Activated T-helper 17 cell treated with anti-CD3 and anti-CD28 coated beads, Interleukin-2, amount 50 U/mL, for 72 hours (primary cell): ENCODE results near the gene RAF1. TPM values are rescaled to one million over a fixed set of nuclear protein-coding genes. Genes with fewer than 3 reads are reported as not detected.
"Not testable (repeated sequence)": the region's sequence is repeated elsewhere in the genome, so short reads cannot be mapped to it uniquely, and the experiment has no call there.

Experiments
- ATAC-seq: fragments of 150-1000 bp; cut with Tn5 transposase; replicated peaks from 2 replicates; pipeline ENCODE4 v1.10.0; 2021; ENCODE audit warnings: mild to moderate bottlenecking, moderate library complexity
- H3K27ac Mint-ChIP-seq: one replicate; pipeline ENCODE4 v1.8.0; 2022; ENCODE audit warnings: mixed read lengths
- H3K27me3 Mint-ChIP-seq: one replicate; pipeline ENCODE4 v1.8.0; 2022; ENCODE audit warnings: mixed read lengths
- H3K36me3 Mint-ChIP-seq: one replicate; pipeline ENCODE4 v1.8.0; 2022; ENCODE audit warnings: low read depth, mild to moderate bottlenecking, mixed read lengths
- H3K4me1 Mint-ChIP-seq: one replicate; pipeline ENCODE4 v1.8.0; 2022; ENCODE audit warnings: mixed read lengths
- H3K4me3 Mint-ChIP-seq: one replicate; pipeline ENCODE4 v1.8.0; 2022; ENCODE audit warnings: mild to moderate bottlenecking, mixed read lengths
- H3K9me3 Mint-ChIP-seq: one replicate; pipeline ENCODE4 v1.8.0; 2022; ENCODE audit warnings: mixed read lengths
- total RNA-seq, 2 donors: library from RNA; stranded (reverse); gene quantifications; one replicate each; pipeline ENCODE4 v1.2.3, GENCODE V29; 2022

The RAF1 gene
- total RNA-seq, 2 donors from 2014 or later, result 91.5 to 97.3 TPM

DNA sequence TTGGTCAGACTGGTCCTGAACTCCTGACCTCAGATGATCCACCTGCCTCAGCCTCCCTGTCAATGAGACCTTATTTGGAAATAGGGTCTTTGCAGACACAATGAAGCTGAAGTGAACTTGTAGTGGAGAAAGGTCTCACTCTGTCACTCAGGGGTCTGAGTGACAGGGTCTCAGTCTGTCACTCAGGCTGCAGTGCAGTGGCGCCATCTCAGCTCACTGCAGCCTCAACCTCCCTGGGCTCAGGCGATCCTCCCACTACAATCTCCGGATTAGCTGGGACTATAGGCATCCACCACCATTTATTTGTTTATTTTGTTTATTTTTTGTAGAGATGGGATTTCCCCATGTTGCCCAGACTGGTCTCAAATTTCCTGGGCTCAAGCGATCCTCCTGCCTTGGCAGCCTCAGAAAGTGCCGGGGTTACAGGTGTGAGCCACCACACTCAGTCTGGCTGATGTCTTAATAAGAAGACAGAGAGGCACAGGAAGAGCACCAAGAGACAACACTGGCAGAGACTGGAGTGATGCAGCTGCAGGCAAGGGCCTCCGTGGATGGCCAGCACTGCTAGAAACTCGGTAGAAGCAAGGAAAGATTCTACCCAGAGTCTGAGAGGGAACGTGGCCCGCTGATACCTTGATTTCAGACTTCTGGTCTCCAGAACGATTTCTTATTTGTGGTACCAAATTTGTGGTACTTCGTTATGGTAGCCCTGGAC is 26.2 kb upstream of the RAF1 start:
- no peaks in the 10 kb centered on the region for H3K4me1 Mint-ChIP-seq
- ATAC-seq, result no peak
- H3K4me3 Mint-ChIP-seq, result no peak overlapping the region

DNA sequence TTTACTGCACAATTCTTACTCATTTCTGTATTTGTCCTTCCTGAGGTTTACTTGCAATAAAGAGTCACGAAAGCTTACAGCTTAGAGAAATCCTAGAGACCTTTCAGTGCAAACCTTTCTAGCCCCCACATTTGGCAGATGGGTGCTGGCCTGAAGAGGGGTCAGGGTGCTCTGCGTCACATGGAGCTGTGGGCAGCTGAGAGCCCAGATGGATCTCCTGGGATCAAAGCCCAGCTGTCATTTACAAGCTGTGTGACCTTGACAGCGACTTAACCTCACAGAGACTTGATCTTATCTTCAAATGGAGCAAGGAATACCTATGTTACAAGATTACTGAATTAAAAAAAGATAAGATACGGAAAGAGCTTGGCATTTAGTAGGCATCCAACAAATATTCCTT is 24.0 kb upstream of the RAF1 start:
- Mint-ChIP-seq H3K9me3 (no peaks in the 10 kb centered on the region), H3K4me1 (no peaks in the 10 kb centered on the region), H3K36me3 (no peaks in the 10 kb centered on the region), H3K27ac (no peak overlapping the region), H3K27me3 (no peaks in the 10 kb centered on the region), H3K4me3 (no peak overlapping the region)
- ATAC-seq, result no peak

More for the DNA sequence above, 26.2 kb upstream of the RAF1 start:
- Mint-ChIP-seq H3K9me3 (no peaks in the 10 kb centered on the region), H3K36me3 (no peaks in the 10 kb centered on the region), H3K27ac (no peak overlapping the region), H3K27me3 (no peaks in the 10 kb centered on the region)

DNA sequence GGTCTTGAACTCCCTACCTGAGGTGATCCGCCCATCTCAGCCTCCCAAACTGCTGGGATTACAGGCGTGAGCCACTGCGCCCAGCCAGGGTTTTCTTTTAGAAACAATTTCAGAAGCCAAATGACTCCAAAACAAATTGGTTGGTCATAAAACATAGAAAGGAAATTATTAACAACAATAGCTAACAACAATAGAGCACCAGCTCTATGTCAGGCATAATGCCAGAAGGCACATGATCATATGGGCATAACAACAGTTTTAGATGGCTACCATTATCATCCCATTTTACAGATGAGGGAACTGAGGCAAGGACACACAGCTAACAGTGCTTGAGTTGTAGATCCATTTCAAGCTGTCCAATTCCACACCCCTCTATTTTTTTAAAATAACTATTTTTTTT is 22.2 kb upstream of the RAF1 start:
- H3K4me3 Mint-ChIP-seq, result no peak overlapping the region
- no peak overlapping the region for H3K27ac Mint-ChIP-seq
- H3K36me3 Mint-ChIP-seq, result no peaks in the 10 kb centered on the region
- no peak for ATAC-seq
- no peaks in the 10 kb centered on the region for H3K9me3 Mint-ChIP-seq
- no peaks in the 10 kb centered on the region for H3K4me1 Mint-ChIP-seq
- no peaks in the 10 kb centered on the region for H3K27me3 Mint-ChIP-seq

DNA sequence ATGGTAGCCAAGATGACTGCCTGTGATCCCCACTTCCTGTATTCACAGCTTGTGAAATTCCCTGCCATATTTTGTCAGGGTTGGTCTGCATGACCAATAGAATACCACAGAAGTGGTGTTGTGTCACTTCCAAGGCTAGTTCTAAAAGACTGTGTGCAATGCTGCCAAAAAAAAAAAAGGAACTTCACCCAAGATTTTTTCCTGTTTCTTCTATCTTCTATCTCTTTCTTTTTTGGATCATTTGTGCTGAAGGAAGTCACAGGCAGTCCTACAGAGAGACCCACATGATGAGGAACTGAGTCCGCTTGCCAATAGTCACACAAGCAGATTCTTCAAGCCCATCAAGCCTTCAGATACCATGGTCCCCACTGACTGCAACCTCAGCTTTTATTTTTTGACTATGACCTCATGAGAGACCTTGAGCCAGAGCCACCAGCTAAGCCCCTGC is 18.1 kb upstream of the RAF1 start:
- no peaks in the 10 kb centered on the region for H3K9me3 Mint-ChIP-seq
- no peaks in the 10 kb centered on the region for H3K4me1 Mint-ChIP-seq
- H3K36me3 Mint-ChIP-seq, result no peaks in the 10 kb centered on the region
- no peak overlapping the region for H3K27ac Mint-ChIP-seq
- no peaks in the 10 kb centered on the region for H3K27me3 Mint-ChIP-seq
- H3K4me3 Mint-ChIP-seq, result no peak overlapping the region
- ATAC-seq, result peak; percentile 48

DNA sequence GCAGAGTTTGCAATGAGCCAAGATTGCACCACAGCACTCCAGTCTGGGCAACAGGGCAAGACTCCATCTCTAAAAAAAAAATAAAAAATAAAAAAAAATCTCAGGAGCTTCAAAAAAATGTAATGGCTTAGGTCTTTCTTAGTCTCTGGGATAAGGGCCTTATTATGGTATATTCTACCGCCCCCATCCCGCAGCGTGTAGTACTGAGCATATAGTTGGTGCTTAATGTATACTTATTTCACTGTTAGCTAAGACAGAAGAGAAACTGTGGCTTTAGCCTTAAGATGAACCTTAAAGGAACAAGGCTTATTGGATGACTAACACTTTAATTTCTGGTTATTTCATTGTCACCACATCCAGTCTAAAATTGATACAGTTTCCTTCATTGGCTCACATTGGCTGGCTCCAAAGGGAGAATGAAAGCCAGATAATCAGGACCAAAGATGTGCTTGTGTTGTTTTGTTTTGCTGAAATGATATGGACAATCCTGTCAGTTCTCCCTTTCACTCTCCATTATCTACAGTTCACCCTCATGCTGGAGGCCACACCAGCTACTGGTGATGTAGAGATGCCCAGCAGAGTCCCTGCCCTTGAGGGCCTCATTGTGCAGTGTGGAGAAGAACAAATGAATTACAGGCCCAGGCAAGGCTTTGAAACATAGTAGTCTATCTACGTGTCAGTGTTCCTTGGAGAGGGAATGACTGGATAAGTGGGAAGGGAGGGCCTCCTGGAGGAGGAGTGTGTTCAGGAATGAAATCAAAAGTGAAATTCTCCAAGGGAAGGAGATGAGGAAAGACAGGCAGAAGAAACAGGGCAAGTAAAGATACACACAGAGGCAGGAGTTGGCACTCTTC is 17.4 kb upstream of the RAF1 start:
- H3K36me3 Mint-ChIP-seq, result no peaks in the 10 kb centered on the region
- no peaks in the 10 kb centered on the region for H3K4me1 Mint-ChIP-seq
- no peaks in the 10 kb centered on the region for H3K9me3 Mint-ChIP-seq
- H3K4me3 Mint-ChIP-seq, result no peak overlapping the region
- H3K27me3 Mint-ChIP-seq, result no peaks in the 10 kb centered on the region
- ATAC-seq, result no peak
- no peak overlapping the region for H3K27ac Mint-ChIP-seq

DNA sequence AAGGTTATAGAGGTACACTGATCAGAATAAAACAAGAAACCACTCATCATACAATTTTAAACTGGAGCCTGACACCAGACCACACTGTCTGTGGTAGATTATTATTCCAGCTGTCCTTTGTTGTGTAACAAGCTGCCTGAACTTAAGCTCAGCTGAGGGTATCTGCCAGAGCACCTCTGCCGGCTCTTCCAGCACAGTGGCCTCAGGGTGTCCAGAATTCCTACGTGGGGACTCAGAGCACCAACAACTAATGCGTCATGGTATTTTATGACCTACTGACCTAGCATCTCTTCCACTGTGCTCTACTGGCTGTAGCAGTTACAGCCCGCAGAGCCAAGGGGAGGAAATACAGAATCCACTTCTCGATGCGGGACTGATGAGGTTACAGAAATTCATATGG is 15.6 kb upstream of the RAF1 start:
- H3K4me1 Mint-ChIP-seq, result no peaks in the 10 kb centered on the region
- no peaks in the 10 kb centered on the region for H3K36me3 Mint-ChIP-seq
- no peak for ATAC-seq

DNA sequence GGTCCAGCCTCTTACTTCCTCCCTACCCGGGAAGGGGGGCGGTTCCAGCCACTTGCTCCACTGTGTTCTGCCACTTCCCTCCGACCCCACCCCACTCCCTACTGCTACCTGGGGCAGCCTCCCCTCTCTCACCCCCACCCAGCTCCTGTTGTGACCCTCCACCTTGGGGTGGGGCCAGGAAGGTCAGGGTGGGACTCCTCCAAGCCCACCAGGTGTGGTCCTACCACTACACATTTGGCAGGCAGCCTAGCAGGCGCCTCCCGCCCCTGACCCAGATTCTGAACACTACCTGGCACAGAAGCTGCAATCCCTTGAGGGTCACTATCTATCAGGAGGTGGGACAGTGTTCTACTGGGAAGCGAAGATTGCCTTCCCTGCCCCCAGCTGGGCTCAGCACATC is 13.7 kb upstream of the RAF1 start:
- no peak overlapping the region for H3K4me3 Mint-ChIP-seq
- H3K36me3 Mint-ChIP-seq, result no peaks in the 10 kb centered on the region
- no peaks in the 10 kb centered on the region for H3K9me3 Mint-ChIP-seq
- no peaks in the 10 kb centered on the region for H3K4me1 Mint-ChIP-seq
- no peak for ATAC-seq
- H3K27ac Mint-ChIP-seq, result no peak overlapping the region
- H3K27me3 Mint-ChIP-seq, result no peaks in the 10 kb centered on the region

More for the DNA sequence above, 15.6 kb upstream of the RAF1 start:
- Mint-ChIP-seq H3K27ac (no peak overlapping the region), H3K27me3 (no peaks in the 10 kb centered on the region), H3K9me3 (no peaks in the 10 kb centered on the region), H3K4me3 (no peak overlapping the region)

DNA sequence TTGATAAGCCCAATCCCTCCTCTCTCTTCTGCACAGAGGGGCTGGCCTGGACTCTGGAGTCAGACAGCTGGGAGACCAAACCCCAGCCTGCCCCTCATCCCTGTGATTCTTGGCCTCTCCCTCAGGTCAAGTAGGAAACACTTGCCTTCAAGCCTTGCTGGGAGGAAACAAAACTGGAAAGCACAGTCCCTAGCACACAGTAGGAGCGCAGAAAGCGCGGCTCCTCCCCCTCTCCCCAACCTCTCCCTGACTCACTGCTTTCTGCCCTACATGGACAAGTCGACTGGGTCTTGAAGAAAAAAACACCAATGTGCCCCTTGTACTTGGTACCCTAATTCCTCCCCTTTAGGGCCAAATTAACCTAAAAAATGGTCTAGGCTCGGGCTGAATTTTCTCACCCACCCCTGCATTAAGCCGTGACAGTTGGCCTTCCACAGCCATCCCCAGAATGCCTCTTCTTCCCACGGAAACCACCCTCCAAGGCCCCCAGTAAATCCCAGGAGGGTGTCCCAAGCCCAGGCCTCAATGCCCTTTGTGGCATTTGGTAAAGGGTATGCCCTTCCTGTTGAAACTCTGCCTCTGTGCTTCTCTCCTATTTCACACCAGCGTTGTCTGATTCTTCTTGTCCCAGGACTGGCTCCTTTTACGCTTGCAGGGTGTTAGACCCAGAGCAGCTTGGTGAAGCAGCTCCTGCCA is 11.3 kb upstream of the RAF1 start:
- no peak overlapping the region for H3K4me3 Mint-ChIP-seq
- no peaks in the 10 kb centered on the region for H3K27me3 Mint-ChIP-seq
- H3K36me3 Mint-ChIP-seq, result no peaks in the 10 kb centered on the region
- H3K4me1 Mint-ChIP-seq, result no peaks in the 10 kb centered on the region
- no peak overlapping the region for H3K27ac Mint-ChIP-seq
- no peaks in the 10 kb centered on the region for H3K9me3 Mint-ChIP-seq
- no peak for ATAC-seq

DNA sequence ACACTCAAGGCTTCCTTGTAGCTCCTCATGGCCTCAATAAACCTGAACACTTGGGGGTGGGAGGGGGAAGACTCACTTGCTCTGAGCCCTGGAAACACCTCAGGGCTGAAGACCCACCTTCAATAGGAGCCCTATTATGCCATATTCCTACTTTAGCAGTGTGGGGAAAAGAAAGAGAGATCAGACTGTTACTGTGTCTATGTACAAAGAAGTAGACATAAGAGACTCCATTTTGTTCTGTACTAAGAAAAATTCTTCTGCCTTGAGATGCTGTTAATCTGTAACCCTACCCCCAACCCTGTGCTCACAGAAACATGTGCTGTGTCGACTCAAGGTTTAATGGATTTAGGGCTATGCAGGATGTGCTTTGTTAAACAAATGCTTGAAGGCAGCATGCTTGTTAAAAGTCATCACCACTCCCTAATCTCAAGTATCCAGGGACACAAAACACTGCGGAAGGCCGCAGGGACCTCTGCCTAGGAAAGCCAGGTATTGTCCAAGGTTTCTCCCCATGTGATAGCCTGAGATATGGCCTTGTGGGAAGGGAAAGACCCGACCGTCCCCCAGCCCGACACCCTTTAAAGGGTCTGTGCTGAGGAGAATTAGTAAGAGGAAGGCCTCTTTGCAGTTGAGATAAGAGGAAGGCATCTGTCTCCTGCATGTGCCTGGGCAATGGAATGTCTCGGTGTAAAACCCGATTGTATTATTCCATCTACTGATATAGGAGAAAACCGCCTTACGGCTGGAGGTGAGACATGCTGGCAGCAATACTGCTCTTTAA is 10.2 kb upstream of the RAF1 start:
- not testable (repeated sequence) for H3K27ac Mint-ChIP-seq, ATAC-seq, H3K9me3 Mint-ChIP-seq, H3K27me3 Mint-ChIP-seq, H3K4me3 Mint-ChIP-seq, H3K4me1 Mint-ChIP-seq, H3K36me3 Mint-ChIP-seq

DNA sequence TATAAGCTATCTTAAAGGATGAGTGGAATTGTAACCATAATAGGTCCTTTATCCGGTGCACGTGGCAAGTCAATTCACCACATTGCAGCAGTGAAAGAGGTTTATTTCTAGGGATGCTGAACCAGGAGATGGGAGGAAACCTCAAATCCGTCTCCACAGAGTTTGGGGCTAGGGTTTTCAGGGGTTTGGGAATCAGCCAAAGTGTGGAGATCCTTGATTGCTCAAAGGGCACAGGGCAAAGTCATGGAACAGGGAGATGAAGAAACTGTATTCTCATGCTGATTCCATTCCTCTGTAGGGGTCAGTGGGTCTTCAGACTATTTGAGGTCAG is 7.2 kb upstream of the RAF1 start:
- no peak overlapping the region for H3K4me3 Mint-ChIP-seq
- H3K27ac Mint-ChIP-seq, result no peak overlapping the region
- H3K9me3 Mint-ChIP-seq, result no peaks in the 10 kb centered on the region
- H3K27me3 Mint-ChIP-seq, result no peaks in the 10 kb centered on the region
- no peaks in the 10 kb centered on the region for H3K4me1 Mint-ChIP-seq
- H3K36me3 Mint-ChIP-seq, result no peaks in the 10 kb centered on the region
- ATAC-seq, result no peak

DNA sequence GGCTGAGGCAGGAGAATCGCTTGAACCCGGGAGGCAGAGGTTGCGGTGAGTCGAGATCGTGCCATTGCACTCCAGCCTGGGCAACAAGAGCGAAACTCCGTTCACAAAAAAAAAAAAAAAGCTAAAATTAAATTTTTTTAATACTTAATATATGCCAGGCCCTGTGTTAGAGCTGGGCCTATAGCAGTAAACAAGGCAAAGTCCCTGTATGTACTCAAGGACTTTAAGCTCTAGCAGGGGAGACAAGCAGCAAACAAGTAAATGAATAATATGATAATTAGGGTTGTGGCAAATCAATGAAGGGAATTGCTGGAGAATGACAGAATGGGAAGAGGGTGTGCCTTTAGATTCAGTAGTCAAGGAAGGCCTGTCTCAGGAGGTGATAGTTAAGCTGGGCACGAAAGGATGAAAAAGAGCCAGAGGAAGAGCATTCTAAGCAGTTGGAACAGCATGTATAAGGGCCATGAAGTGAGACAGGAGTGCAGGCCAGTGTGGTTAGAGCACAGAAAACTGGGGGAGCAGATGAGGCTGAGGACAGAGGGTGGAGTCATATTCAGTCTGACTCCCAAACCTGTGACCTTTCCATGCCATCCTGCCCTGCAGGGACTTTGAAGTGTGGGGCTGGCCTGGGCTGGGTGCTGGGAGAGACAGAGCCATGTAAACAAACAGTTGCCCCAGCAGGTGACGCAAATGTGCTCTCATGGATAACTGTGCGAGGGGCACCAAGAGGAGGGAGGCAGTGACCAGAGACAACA is 6.6 kb upstream of the RAF1 start:
- ATAC-seq, result no peak
- H3K9me3 Mint-ChIP-seq, result no peaks in the 10 kb centered on the region
- H3K4me1 Mint-ChIP-seq, result no peaks in the 10 kb centered on the region
- no peak overlapping the region for H3K27ac Mint-ChIP-seq
- H3K4me3 Mint-ChIP-seq, result no peak overlapping the region
- no peaks in the 10 kb centered on the region for H3K36me3 Mint-ChIP-seq
- no peaks in the 10 kb centered on the region for H3K27me3 Mint-ChIP-seq

DNA sequence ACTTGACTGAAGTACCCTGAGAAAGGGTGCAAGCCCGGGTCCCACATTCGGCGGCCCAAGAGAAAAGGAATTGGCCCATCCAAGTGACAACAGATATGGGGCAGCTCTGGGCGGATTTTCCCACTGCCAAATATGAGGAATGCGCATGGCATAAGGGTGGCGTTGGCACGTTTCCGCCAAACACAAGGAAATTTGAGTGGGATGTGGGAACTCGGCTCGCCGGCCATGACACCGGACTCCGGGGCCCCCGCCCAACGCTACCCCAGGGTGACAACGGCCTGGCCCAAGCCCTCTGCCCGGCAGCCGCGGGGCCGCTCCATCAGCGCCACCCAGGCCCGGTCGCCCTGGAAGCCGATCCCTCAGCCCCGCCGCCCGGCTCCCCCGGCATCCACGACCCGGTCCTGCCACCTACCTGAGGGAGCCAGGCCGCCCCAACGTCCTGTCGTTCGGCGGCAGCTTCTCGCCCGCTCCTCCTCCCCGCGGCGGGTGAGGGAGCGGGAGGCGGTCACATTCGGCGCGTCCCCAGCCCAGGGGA is 449 bp downstream of the RAF1 start:
- Mint-ChIP-seq H3K27ac (peak overlapping the region; percentile 96), H3K36me3 (peaks cover 29% of the 10 kb centered on the region), H3K4me3 (peak overlapping the region; percentile 94), H3K27me3 (no peaks in the 10 kb centered on the region), H3K4me1 (peaks cover 24% of the 10 kb centered on the region), H3K9me3 (no peaks in the 10 kb centered on the region)
- ATAC-seq, result peak; percentile 55

DNA sequence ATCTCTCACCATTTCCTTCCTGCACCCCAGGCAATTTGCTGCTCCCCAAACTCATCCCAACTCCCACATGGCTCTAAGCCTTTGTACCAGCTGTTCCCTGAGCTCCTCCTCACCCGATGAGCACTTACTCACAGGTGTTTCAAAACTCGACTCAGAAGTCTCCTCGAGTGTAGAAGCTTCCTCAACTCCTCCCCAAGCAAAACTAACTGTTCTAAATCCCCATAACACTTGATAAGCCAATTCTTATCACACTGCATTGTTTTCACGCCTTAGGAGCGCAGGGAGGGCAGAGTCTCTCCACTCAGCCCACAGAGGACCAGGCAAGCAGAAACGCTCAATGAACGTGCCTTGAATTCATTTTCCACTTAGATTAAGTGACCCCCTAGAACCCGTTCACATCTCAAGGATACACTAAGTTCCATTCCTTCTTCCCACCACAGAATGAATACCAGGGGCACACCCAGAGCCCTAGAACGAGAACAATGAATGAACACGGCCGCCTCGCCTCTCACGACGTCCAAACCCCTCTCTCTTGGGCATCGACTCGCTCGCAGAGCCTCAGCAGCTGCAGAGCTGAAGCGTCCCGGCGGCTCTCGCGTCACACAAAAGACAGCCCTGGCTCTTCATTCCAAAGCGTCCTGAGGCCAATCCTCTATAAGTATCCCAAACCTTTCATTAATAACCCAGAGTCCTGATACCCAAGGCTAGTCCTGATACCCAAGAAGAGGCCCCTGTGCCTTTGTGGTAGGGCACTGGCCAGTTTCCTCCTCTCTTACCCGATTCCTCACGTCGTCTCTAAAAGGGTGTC is 1.1 kb downstream of the RAF1 start:
- H3K4me1 Mint-ChIP-seq, result peaks cover 28% of the 10 kb centered on the region
- H3K27ac Mint-ChIP-seq, result peak overlapping the region; percentile 96
- no peaks in the 10 kb centered on the region for H3K9me3 Mint-ChIP-seq
- peak overlapping the region; percentile 94 for H3K4me3 Mint-ChIP-seq
- H3K36me3 Mint-ChIP-seq, result peaks cover 29% of the 10 kb centered on the region
- H3K27me3 Mint-ChIP-seq, result no peaks in the 10 kb centered on the region
- peak; percentile 30 for ATAC-seq
